Activated CD8-positive, alpha-beta T cell treated with anti-CD3 and anti-CD28 coated beads for 36 hours (primary cell): ENCODE results near the gene DDB1. TPM values are rescaled to one million over a fixed set of nuclear protein-coding genes. Genes with fewer than 3 reads are reported as not detected.

Experiments used
- ATAC-seq: fragments of 200-7000 bp; cut with Tn5 transposase; one replicate; pipeline ENCODE4 v1.10.0; 2021; ENCODE audit warnings: mild to moderate bottlenecking, moderate library complexity
- CTCF ChIA-PET: fragments of 350-600 bp; sonication (Branson Sonifier 250); formaldehyde crosslinking; loops from one replicate; lab custom pipeline; 2021; ENCODE audit warnings: antibody characterized with exemption; lab: Charles Lee
- POLR2A ChIA-PET: fragments of 350-600 bp; sonication (Branson Sonifier 250); formaldehyde crosslinking; loops from one replicate; lab custom pipeline; 2021; ENCODE audit warnings: antibody characterized with exemption; lab: Charles Lee
- DNase-seq: peaks from one replicate; pipeline ENCODE4 v3.0.0-alpha.2; 2020
- H3K27ac Mint-ChIP-seq: one replicate; pipeline ENCODE4 v1.8.0; 2021; ENCODE audit warnings: mild to moderate bottlenecking, mixed read lengths
- H3K27me3 Mint-ChIP-seq: one replicate; pipeline ENCODE4 v1.8.0; 2021; ENCODE audit warnings: mixed read lengths
- H3K36me3 Mint-ChIP-seq: one replicate; pipeline ENCODE4 v1.8.0; 2021; ENCODE audit warnings: low read depth, mixed read lengths
- H3K4me1 Mint-ChIP-seq: one replicate; pipeline ENCODE4 v1.8.0; 2021; ENCODE audit warnings: low read depth, mixed read lengths
- H3K4me3 Mint-ChIP-seq: one replicate; pipeline ENCODE4 v1.8.0; 2021; ENCODE audit warnings: mild to moderate bottlenecking, moderate library complexity, mixed read lengths
- H3K9me3 Mint-ChIP-seq: one replicate; pipeline ENCODE4 v1.8.0; 2021; ENCODE audit warnings: mixed read lengths
- intact Hi-C: fragments of 100-400 bp; cut with micrococcal nuclease; formaldehyde crosslinking; loops from one replicate; pipeline ENCODE4 v1.10.0; 2022
- total RNA-seq, 2 experiments: library from RNA; stranded (reverse); gene quantifications; one replicate each; pipeline ENCODE4 v1.2.3, GENCODE V29; 2021
- TF ChIP-seq, protein P1 (sequence below): fragments of 200-600 bp; IDR thresholded peaks from one replicate; pipeline ENCODE4 v1.8.0; 2022; ENCODE audit warnings: antibody characterized with exemption, mild to moderate bottlenecking

DDB1 gene
- total RNA-seq, 2 experiments from 2014 or later: 269 to 270 TPM

DNA sequence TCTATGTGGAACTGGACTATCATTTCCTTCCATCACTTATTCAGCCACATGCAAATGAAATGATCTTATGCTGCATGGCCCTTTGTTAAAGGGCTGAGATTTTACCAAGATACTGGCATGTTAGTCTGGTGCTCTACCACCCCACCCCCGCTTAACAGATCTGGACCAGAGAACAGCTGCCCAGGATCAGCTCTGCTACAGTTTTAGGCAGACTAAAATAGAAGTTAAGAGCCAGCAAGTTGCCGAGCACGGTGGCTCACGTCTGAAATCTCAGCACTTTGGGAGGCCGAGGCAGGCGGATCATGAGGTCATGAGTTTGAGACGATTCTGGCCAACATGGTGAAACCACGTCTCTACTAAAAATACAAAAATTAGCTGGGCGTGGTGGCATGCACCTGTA, 4.6 kb downstream of the DDB1 start:
- no peak for ATAC-seq
- H3K27ac Mint-ChIP-seq: no peak overlapping the region
- DNase-seq: no peak
- H3K4me1 Mint-ChIP-seq: peaks cover 46% of the 10 kb centered on the region
- intact Hi-C loops: no loop called here
- ChIA-PET CTCF (interaction anchor here (0.8 to 4.4 kb wide), 3 partner anchors 8 to 57 kb away, joined by 3 to 28 read pairs (median 17); no protein-coding TSS in a partner anchor), POLR2A (interaction anchor here (1.0 to 6.2 kb wide), 3 partner anchors 12 to 34 kb away, joined by 3 to 26 read pairs (median 6); partner anchors contain the start of gene VWCE)
- no peaks in the 10 kb centered on the region for H3K27me3 Mint-ChIP-seq
- H3K36me3 Mint-ChIP-seq: peaks cover 62% of the 10 kb centered on the region
- H3K9me3 Mint-ChIP-seq: no peaks in the 10 kb centered on the region
- H3K4me3 Mint-ChIP-seq: no peak overlapping the region
- TF ChIP-seq, protein P1, sequence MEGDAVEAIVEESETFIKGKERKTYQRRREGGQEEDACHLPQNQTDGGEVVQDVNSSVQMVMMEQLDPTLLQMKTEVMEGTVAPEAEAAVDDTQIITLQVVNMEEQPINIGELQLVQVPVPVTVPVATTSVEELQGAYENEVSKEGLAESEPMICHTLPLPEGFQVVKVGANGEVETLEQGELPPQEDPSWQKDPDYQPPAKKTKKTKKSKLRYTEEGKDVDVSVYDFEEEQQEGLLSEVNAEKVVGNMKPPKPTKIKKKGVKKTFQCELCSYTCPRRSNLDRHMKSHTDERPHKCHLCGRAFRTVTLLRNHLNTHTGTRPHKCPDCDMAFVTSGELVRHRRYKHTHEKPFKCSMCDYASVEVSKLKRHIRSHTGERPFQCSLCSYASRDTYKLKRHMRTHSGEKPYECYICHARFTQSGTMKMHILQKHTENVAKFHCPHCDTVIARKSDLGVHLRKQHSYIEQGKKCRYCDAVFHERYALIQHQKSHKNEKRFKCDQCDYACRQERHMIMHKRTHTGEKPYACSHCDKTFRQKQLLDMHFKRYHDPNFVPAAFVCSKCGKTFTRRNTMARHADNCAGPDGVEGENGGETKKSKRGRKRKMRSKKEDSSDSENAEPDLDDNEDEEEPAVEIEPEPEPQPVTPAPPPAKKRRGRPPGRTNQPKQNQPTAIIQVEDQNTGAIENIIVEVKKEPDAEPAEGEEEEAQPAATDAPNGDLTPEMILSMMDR: no peak

GRCh38 chr11:61327669-61328071, 5.2 kb downstream of the DDB1 start:
- Mint-ChIP-seq H3K36me3 (peaks cover 68% of the 10 kb centered on the region), H3K4me1 (peaks cover 46% of the 10 kb centered on the region), H3K27me3 (no peaks in the 10 kb centered on the region), H3K4me3 (no peak overlapping the region), H3K27ac (peak overlapping the region; percentile 22), H3K9me3 (no peaks in the 10 kb centered on the region)
- DNase-seq: no peak
- intact Hi-C loops: no loop called here
- CTCF ChIA-PET: interaction anchor here (0.6 to 4.4 kb wide), 6 partner anchors 8 to 428 kb away, joined by 3 to 28 read pairs (median 3); no protein-coding TSS in a partner anchor
- POLR2A ChIA-PET: interaction anchor here (0.6 to 6.2 kb wide), 4 partner anchors 11 to 170 kb away, joined by 3 to 26 read pairs (median 3); partner anchors contain the start of gene VWCE
- TF ChIP-seq, protein P1: no peak
- no peak for ATAC-seq

GRCh38 chr11:61325649-61326414, 7.1 kb downstream of the DDB1 start:
- ATAC-seq (no peak), DNase-seq (no peak)
- H3K36me3 Mint-ChIP-seq: peaks cover 62% of the 10 kb centered on the region
- H3K9me3 Mint-ChIP-seq: no peaks in the 10 kb centered on the region
- TF ChIP-seq, protein P1: no peak
- H3K4me1 Mint-ChIP-seq: peaks cover 29% of the 10 kb centered on the region
- no peak overlapping the region for H3K4me3 Mint-ChIP-seq
- CTCF ChIA-PET: interaction anchor here (0.7 to 1.6 kb wide), 2 partner anchors 10 to 60 kb away, joined by 4 to 5 read pairs; no protein-coding TSS in a partner anchor
- POLR2A ChIA-PET: interaction anchor here (0.9 to 6.2 kb wide), 4 partner anchors 10 to 92 kb away, joined by 3 to 26 read pairs (median 4); partner anchors contain the start of gene VWCE
- H3K27ac Mint-ChIP-seq: no peak overlapping the region
- intact Hi-C loops: no loop called here
- H3K27me3 Mint-ChIP-seq: no peaks in the 10 kb centered on the region

DNA sequence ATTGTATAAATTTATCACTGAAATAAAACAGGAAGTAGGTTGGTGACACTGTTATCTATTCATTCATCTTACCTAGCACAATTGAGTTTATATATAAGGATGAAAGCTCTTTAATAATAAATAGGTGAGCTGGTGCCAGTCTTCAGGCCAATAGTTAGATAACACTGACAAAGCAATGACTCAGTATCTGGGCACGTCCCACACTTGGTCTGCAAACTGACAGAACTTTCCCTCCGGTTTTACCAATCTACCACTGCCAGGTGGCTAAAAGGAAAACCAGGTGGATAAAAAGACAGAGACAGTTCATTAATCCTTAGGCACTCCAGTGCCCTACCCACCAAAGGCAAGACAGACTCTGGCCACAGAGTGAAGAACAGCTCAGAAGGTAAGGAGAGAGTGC, 17.6 kb downstream of the DDB1 start:
- intact Hi-C loops: no loop called here
- ATAC-seq (no peak), DNase-seq (no peak)
- H3K36me3 Mint-ChIP-seq: peaks cover 32% of the 10 kb centered on the region
- H3K4me1 Mint-ChIP-seq: no peaks in the 10 kb centered on the region
- ChIA-PET POLR2A (interaction anchor here (0.6 to 1.7 kb wide), 2 partner anchors 11 to 445 kb away, joined by 3 to 4 read pairs; no protein-coding TSS in a partner anchor), CTCF (interaction anchor here (1.2 kb wide), 1 partner anchor 71 kb away, joined by 4 read pairs; no protein-coding TSS in a partner anchor)
- H3K4me3 Mint-ChIP-seq: no peak overlapping the region
- H3K27ac Mint-ChIP-seq: no peak overlapping the region
- H3K27me3 Mint-ChIP-seq: no peaks in the 10 kb centered on the region
- TF ChIP-seq, protein P1: no peak
- H3K9me3 Mint-ChIP-seq: no peaks in the 10 kb centered on the region
